Melanocyte of skin (primary cell): ENCODE data around the gene CDCP2. TPM values are rescaled to one million over a fixed set of nuclear protein-coding genes. Genes with fewer than 3 reads are reported as not detected.

Experiments used
- small RNA-seq, 2 donors: library from RNA; depleted of rRNA; stranded (forward); fragments of <200 nt; gene quantifications; one replicate each; pipeline ENCODE3, GENCODE V24; 2012
- total RNA-seq, 2 donors: library from RNA; depleted of rRNA; stranded (reverse); fragments of >200 nt; gene quantifications; 2 replicates each; pipeline ENCODE4 v1.2.3, GENCODE V29; 2012

The CDCP2 gene
- under 1 TPM in 1 of 2 donors, not detected in 1; under 0.01 TPM for total RNA-seq

DNA sequence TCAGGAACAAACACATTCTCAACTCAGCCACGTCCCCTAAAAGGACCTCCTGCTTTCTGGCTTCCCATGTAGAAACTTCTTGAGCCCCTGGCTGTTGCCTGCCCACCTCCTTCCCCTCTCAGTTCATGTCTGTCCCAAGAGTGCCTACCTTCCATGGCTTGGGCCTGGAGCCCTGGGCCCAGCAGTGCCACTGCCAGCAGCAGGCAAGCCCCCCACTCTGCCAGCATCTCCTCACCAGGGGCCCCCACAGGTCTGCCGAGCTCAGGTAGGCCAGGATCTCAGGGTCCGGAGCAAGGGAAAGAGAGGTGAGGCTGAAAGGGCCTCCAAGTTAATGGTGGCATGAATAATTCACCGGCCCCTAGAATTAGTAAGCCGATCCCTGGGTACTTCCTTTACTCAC, at the start of gene CDCP2:
CDCP2 (minus strand) TSS at position 305 of the 400 bp plus-strand sequence; CDS start at position 227, 78 bp downstream.

DNA sequence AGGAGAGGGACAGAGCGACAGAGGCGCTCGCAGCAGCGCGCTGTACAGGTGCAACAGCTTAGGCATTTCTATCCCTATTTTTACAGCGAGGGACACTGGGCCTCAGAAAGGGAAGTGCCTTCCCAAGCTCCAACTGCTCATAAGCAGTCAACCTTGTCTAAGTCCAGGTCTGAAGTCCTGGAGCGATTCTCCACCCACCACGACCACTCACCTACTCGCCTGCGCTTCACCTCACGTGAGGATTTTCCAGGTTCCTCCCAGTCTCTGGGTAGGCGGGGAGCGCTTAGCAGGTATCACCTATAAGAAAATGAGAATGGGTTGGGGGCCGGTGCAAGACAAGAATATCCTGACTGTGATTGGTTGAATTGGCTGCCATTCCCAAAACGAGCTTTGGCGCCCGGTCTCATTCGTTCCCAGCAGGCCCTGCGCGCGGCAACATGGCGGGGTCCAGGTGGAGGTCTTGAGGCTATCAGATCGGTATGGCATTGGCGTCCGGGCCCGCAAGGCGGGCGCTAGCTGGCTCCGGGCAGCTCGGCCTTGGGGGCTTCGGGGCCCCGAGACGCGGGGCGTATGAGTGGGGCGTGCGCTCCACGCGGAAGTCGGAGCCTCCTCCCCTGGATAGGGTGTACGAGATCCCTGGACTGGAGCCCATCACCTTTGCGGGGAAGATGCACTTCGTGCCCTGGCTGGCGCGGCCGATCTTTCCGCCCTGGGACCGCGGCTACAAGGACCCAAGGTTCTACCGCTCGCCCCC, 47.1 kb upstream of the CDCP2 start, which contains the start of the genes CYB5RL and MRPL37:
CYB5RL (minus strand) TSS at position 266 of the 754 bp plus-strand sequence. CDS start 4,414 bp downstream, outside the sequence.
MRPL37 (plus strand) TSS at position 403 of the 754 bp plus-strand sequence; CDS start at position 480, 77 bp downstream.

Small RNAs within 50 kb of the gene (small RNA-seq; reads per million reads assigned to genes)
- 0 reads per million in 2 donors for gene AL353898.1
- 0 reads per million in 2 donors for gene AL353898.2

Other genes starting within 250 kb of the CDCP2 start
- gene IFT25, start 207.3 kb downstream of the CDCP2 start, total RNA-seq: 10 to 100 TPM; 28.9 to 44.6 TPM
- 10 to 100 TPM; 21.7 to 32.0 TPM for gene LRRC42, start 206.7 kb downstream of the CDCP2 start, total RNA-seq
- gene LDLRAD1, start 134.8 kb downstream of the CDCP2 start, total RNA-seq: not detected
- 100 to 1,000 TPM; 176 to 214 TPM for gene TMEM59, start 99.8 kb downstream of the CDCP2 start, total RNA-seq
- gene TCEANC2, start 99.4 kb downstream of the CDCP2 start, total RNA-seq: 1 to 10 TPM; 3.1 to 5.0 TPM
- 1 to 10 TPM; 7.7 to 8.3 TPM for gene CYB5RL, start 47.0 kb upstream of the CDCP2 start, total RNA-seq
- 100 to 1,000 TPM; 106 to 146 TPM for gene MRPL37, start 47.2 kb upstream of the CDCP2 start, total RNA-seq